HG02610 (cell line): ENCODE measurements around the gene PTPRD.

Experiments
- ATAC-seq: cut with Tn5 transposase; IDR thresholded peaks from one replicate; pipeline ENCODE4 v1.9.1; 2021; ENCODE audit warnings: mild to moderate bottlenecking, moderate library complexity; ENCODE audit not compliant: unreplicated experiment

PTPRD gene

GRCh38 chr9:8856396-8857067 is 1756.3 kb downstream of the PTPRD start:
- ATAC-seq: no peak

DNA sequence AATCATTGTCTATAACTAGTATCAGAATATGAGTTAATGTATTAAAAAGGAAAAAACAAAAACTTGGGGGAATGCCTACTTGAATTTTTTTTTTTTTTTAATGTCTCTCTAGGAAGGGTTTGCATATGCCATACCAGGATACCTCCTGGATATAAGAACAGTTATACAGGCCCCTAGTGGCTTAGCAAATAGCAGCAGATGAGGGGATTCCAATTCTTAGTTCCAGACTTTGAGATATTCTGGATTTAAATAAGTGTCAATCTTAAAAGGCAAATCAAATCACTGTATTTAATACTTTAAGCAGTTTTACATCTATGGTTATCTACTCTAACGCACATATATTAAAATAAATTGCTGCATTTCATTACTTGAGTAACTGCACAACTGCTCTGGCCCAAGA is 1757.8 kb downstream of the PTPRD start:
- ATAC-seq: no peak

DNA sequence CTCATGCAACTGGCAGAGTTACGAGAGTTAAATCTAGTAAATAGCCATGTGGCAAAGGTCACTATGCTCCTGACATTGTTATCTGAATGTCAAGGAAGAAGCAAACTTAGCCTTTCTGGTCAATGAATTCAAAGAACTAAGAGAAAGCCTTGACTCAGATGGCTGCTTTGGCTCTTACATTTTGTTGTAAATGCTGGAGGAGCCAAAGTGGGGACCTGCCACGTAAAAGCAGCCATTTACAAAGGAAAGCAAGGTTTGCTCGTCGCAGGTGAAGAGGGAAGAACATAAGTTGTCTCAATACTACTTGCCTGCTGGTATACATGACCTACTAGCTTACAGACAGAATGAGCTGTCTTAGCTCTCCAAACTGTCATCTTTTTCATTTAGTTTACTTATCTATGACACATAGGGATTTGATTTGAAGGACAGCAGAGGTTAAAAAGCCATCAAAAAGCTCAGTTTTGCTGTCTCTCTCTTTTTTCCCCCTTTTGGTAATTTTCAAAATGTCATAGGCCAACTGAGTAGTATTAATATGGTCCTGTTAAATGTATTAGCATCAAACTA is 1760.4 kb downstream of the PTPRD start:
- no peak for ATAC-seq

DNA sequence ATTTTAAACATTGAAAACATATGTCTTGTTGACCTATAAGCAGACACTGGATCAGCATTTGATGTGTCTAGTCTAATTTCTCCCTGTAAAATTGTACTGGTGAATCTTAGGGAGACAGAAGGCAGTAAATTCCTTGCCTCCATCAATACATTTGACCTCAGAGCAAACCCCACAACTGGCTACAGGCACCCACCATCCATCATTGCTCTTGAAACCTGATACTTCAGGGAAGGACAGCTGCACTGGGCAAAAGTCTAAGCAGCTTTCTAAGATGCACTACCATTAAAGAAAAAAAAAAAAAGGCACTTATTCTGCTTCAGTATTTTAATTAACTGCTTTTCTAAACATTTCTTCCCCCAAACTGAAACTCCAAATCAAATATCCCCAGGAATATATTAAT is 1761.9 kb downstream of the PTPRD start:
- no peak for ATAC-seq

GRCh38 chr9:8845808-8846207 is 1767.0 kb downstream of the PTPRD start:
- ATAC-seq: no peak

- ATAC-seq: no peak
Observed at GRCh38 chr9:8845376-8845775, 1767.4 kb downstream of the PTPRD start.

- no peak for ATAC-seq
Observed at GRCh38 chr9:8844549-8844948, 1768.3 kb downstream of the PTPRD start.

DNA sequence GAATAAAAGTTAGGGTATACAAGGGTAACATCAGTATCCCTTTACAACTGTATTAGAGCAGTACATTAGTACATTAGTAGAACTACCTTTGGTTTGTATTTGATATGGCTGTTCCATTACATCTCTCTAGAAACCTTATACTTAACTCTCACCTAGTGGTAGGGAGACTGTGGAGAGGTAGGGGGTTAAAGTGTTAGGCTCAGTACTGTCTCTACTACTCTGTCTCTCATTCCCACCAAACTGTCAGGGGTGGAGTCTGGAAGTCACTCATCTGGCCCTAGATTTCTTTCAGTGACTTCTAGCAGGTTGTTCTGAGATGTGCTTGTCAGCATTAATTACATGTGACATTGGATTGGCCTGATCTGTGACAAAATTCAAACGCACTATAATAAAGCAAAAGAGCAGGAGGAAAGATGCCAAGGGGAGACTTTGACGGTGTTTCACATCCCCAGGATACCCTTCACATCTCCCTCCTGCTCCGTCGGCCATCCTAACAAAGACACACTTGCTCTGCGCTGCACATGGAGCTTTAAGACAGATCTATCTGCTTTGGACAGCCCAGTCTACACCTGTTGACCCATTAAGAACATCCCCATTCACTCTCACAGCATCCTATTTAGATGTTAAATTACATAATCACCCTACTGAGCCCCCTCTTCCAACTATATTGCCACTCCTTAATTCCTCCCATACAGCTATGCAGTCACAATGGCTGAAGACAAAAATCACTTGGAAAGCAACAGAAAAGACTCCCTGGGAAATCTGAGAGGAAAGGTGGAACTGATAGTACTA is 1770.2 kb downstream of the PTPRD start:
- no peak for ATAC-seq

- no peak for ATAC-seq
Observed at GRCh38 chr9:8838136-8838535, 1774.7 kb downstream of the PTPRD start.

GRCh38 chr9:8835291-8835690 is 1777.5 kb downstream of the PTPRD start:
- no peak for ATAC-seq

DNA sequence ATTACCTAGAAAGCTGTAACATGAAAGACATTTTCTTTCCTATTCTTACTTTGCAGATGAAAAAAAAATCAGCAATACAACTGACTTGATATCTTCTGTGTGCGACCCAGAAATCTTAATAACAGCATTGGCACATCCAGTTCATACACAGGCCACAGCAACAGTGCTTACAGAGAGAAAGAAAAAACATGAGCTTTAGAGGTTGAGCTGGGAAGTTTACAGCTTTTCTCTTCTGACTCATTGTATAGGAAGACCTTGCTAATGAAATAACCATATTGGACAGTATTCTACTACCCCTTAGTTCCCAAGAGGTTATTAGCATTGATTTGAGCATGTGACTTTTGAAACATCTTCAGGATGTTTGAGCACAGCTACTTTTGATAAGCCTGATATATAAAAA is 1779.8 kb downstream of the PTPRD start:
- no peak for ATAC-seq

DNA sequence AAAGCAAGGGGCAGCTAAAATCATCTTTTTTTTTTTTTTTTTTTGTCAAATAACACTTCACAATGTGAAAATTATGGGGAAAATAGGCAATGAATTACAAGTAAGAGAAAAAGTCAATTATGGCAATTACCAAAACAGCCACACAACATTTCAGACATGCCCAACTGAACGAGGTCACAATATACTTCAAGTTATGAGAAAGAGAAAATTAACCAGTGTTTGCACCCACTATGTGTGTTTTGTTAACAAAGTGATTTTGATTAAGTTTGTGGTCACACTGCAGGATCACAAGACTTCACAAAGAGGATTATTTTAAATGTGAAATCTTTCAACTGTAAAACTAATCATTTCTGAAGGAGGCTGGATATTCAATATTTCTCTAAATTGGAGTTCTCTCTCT is 1780.4 kb downstream of the PTPRD start:
- no peak for ATAC-seq

DNA sequence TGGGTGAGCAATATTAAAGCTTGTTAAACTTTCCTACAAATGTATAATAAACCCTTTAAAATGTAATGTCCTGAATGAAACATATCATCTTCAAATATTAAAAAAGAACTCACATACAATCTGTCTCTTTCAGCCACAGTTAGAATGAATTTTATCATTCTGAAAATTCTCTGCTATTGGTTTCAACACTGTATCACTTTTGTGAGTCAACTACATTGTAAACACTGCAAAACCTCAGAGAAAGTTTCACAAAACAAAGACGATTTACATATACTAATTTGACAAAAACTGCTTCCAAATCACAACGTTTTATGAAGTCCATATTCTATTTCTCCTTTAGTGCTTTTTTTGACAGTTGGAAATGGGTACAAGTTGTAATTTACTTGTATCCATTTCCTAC is 1781.2 kb downstream of the PTPRD start:
- ATAC-seq: no peak

- no peak for ATAC-seq
Observed at GRCh38 chr9:8826281-8826680, 1786.5 kb downstream of the PTPRD start.

DNA sequence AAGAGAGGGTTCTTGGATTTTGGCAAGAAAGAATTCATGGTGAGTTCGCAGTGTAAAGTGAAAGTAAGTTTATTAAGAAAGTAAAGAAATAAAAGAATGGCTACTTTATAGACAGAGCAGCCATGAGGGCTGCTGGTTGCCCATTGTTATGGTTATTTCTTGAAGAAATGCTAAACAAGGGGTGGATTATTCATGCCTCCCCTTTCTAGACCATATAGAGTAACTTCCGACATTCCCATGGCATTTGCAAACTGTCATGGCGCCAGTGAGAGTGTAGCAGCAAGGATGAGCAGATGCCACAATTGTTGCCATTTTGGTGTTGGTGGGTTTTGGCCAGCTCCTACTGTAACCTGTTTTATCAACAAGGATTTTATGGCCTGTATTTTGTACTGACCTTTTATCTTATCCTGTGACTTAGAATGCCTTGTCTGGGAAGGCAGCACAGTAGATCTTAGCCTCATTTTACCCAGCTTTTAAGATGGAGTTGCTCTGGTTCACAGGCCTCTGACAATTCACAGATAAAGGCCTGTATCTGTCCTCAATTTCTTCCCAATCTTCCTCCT is 1787.1 kb downstream of the PTPRD start:
- ATAC-seq: no peak

GRCh38 chr9:8823131-8823895 is 1789.5 kb downstream of the PTPRD start:
- no peak for ATAC-seq

GRCh38 chr9:8822667-8823025 is 1790.2 kb downstream of the PTPRD start:
- ATAC-seq: no peak

- ATAC-seq: no peak
Observed at GRCh38 chr9:8821910-8822666, 1790.7 kb downstream of the PTPRD start.

GRCh38 chr9:8817335-8817734 is 1795.5 kb downstream of the PTPRD start:
- ATAC-seq: no peak

DNA sequence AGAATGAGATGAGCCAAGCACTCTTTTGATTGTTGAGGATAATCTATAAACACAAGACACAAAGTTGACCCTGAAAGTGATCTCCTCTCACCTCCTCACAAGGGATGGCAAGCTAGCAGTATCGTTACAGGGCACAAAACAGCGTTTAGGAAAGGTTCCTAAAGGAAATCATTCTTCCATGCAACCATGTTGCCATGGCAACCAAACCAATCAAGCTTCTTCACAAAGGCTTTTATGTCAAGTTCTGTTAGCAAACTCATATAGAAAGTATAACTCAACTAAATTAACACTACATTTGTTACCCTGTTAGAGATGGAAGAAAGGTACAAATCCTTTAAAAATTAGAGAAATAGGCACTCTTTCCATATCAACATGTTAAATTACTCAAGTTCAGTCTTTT is 1796.4 kb downstream of the PTPRD start:
- no peak for ATAC-seq

- ATAC-seq: no peak
Observed at GRCh38 chr9:8815931-8816330, 1796.9 kb downstream of the PTPRD start.
